ENCODE data around the gene RASGRF1. TPM values are rescaled to one million over a fixed set of nuclear protein-coding genes. Genes with fewer than 3 reads are reported as not detected.
A peak's percentile ranks its signal among the peaks of the same experiment; 100 is the strongest.
"Not testable (repeated sequence)": the region's sequence is repeated elsewhere in the genome, so short reads cannot be mapped to it uniquely, and the experiment has no call there.

Gene RASGRF1
- total RNA-seq, 1 donor from 2014 or later = under 0.01 TPM

GRCh38 chr15:78929536-78930264 lies 160.9 kb downstream of the RASGRF1 start:
- Histone ChIP-seq H3K36me3 (ENCODE audit: control insufficient read depth, insufficient read depth, low read length) (peaks cover 22% of the 10 kb centered on the region), H3K27me3 (ENCODE audit: control insufficient read depth, insufficient read depth, low read length) (no peaks in the 10 kb centered on the region), H3K4me3 (ENCODE audit: low read depth, low read length) (no peak overlapping the region)
- peak; percentile 7 for FAIRE-seq
- TF ChIP-seq CTCF (IDR thresholded peaks at IDR 0.05; ENCODE audit: insufficient read depth, low read length, severe bottlenecking) = no peak
- DNase-seq (ENCODE audit: low read depth) = no peak

GRCh38 chr15:78928616-78929093 lies 161.9 kb downstream of the RASGRF1 start:
- DNase-seq (ENCODE audit: low read depth) (no peak), FAIRE-seq (no peak)
- no peak overlapping the region for H3K4me3 ChIP-seq (ENCODE audit: low read depth, low read length)
- no peak for TF ChIP-seq CTCF (IDR thresholded peaks at IDR 0.05; ENCODE audit: insufficient read depth, low read length, severe bottlenecking)
- H3K27me3 ChIP-seq (ENCODE audit: control insufficient read depth, insufficient read depth, low read length) = no peaks in the 10 kb centered on the region
- peaks cover 20% of the 10 kb centered on the region for H3K36me3 ChIP-seq (ENCODE audit: control insufficient read depth, insufficient read depth, low read length)

- not testable (repeated sequence) for H3K27me3 ChIP-seq (ENCODE audit: control insufficient read depth, insufficient read depth, low read length); H3K4me3 ChIP-seq (ENCODE audit: low read depth, low read length); DNase-seq (ENCODE audit: low read depth); FAIRE-seq
- H3K36me3 ChIP-seq (ENCODE audit: control insufficient read depth, insufficient read depth, low read length) = peaks cover 20% of the 10 kb centered on the region
These were observed 162.4 kb downstream of the RASGRF1 start for GRCh38 chr15:78928176-78928575.

GRCh38 chr15:78927077-78927790 lies 163.3 kb downstream of the RASGRF1 start:
- Histone ChIP-seq H3K4me3 (ENCODE audit: low read depth, low read length) (no peak overlapping the region), H3K27me3 (ENCODE audit: control insufficient read depth, insufficient read depth, low read length) (no peaks in the 10 kb centered on the region), H3K36me3 (ENCODE audit: control insufficient read depth, insufficient read depth, low read length) (peaks cover 24% of the 10 kb centered on the region)
- peak; percentile 93 for FAIRE-seq
- TF ChIP-seq CTCF (IDR thresholded peaks at IDR 0.05; ENCODE audit: insufficient read depth, low read length, severe bottlenecking) = no peak
- DNase-seq (ENCODE audit: low read depth) = no peak

- DNase-seq (ENCODE audit: low read depth) (no peak), FAIRE-seq (no peak)
- Histone ChIP-seq H3K27me3 (ENCODE audit: control insufficient read depth, insufficient read depth, low read length) (no peaks in the 10 kb centered on the region), H3K4me3 (ENCODE audit: low read depth, low read length) (no peak overlapping the region), H3K36me3 (ENCODE audit: control insufficient read depth, insufficient read depth, low read length) (peaks cover 27% of the 10 kb centered on the region)
- TF ChIP-seq CTCF (IDR thresholded peaks at IDR 0.05; ENCODE audit: insufficient read depth, low read length, severe bottlenecking) = no peak
These were observed 164.4 kb downstream of the RASGRF1 start for GRCh38 chr15:78925956-78926743.

Data from bronchial epithelial cell (primary cell).